ENCODE measurements around the gene SSBP3.

SSBP3 gene

GRCh38 chr1:54243022-54243421 lies 163.2 kb downstream of the SSBP3 start:
- no peak for DNase-seq (ENCODE audit: low read depth)
- TF ChIP-seq CTCF (conservative IDR thresholded peaks at IDR 0.05; ENCODE audit: low read depth, low read length): no peak
- no peak overlapping the region for H3K4me3 ChIP-seq (ENCODE audit: low read depth, low read length)

GRCh38 chr1:54241364-54241763 lies 164.8 kb downstream of the SSBP3 start:
- DNase-seq (ENCODE audit: low read depth): no peak
- H3K4me3 ChIP-seq (ENCODE audit: low read depth, low read length): no peak overlapping the region
- no peak for TF ChIP-seq CTCF (conservative IDR thresholded peaks at IDR 0.05; ENCODE audit: low read depth, low read length)

GRCh38 chr1:54240741-54241335 lies 165.4 kb downstream of the SSBP3 start:
- DNase-seq (ENCODE audit: low read depth): no peak
- TF ChIP-seq CTCF (conservative IDR thresholded peaks at IDR 0.05; ENCODE audit: low read depth, low read length): no peak
- H3K4me3 ChIP-seq (ENCODE audit: low read depth, low read length): no peak overlapping the region

- no peak for DNase-seq (ENCODE audit: low read depth)
- H3K4me3 ChIP-seq (ENCODE audit: low read depth, low read length): no peak overlapping the region
- TF ChIP-seq CTCF (conservative IDR thresholded peaks at IDR 0.05; ENCODE audit: low read depth, low read length): no peak
These were observed 166.6 kb downstream of the SSBP3 start for GRCh38 chr1:54239631-54240031.

- no peak overlapping the region for H3K4me3 ChIP-seq (ENCODE audit: low read depth, low read length)
- no peak for TF ChIP-seq CTCF (conservative IDR thresholded peaks at IDR 0.05; ENCODE audit: low read depth, low read length)
- no peak for DNase-seq (ENCODE audit: low read depth)
These were observed 167.2 kb downstream of the SSBP3 start for GRCh38 chr1:54239035-54239383.

GRCh38 chr1:54238353-54239034 lies 167.7 kb downstream of the SSBP3 start:
- H3K4me3 ChIP-seq (ENCODE audit: low read depth, low read length): no peak overlapping the region
- TF ChIP-seq CTCF (conservative IDR thresholded peaks at IDR 0.05; ENCODE audit: low read depth, low read length): no peak
- DNase-seq (ENCODE audit: low read depth): no peak

GRCh38 chr1:54237586-54237985 lies 168.6 kb downstream of the SSBP3 start:
- no peak for TF ChIP-seq CTCF (conservative IDR thresholded peaks at IDR 0.05; ENCODE audit: low read depth, low read length)
- no peak for DNase-seq (ENCODE audit: low read depth)

More at GRCh38 chr1:54237586-54237985, 168.6 kb downstream of the SSBP3 start:
- H3K4me3 ChIP-seq (ENCODE audit: low read depth, low read length): no peak overlapping the region
